ENCODE measurements around the gene ACOT7. TPM values are rescaled to one million over a fixed set of nuclear protein-coding genes. Genes with fewer than 3 reads are reported as not detected.
A peak's percentile ranks its signal among the peaks of the same experiment; 100 is the strongest.

The ACOT7 gene, protein sequence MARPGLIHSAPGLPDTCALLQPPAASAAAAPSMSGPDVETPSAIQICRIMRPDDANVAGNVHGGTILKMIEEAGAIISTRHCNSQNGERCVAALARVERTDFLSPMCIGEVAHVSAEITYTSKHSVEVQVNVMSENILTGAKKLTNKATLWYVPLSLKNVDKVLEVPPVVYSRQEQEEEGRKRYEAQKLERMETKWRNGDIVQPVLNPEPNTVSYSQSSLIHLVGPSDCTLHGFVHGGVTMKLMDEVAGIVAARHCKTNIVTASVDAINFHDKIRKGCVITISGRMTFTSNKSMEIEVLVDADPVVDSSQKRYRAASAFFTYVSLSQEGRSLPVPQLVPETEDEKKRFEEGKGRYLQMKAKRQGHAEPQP
- total RNA-seq (10 to 100 TPM; 11.3 to 31.5 (median 18.1) TPM), polyA plus RNA-seq (10 to 100 TPM; 10.6 to 26.7 (median 22.5) TPM)
- long read RNA-seq, donor 1, partial matches to known transcripts: 0 of 4 reads
- long read RNA-seq, donor 1, other reads (novel, unspliced or antisense): 0 of 4 reads
- long read RNA-seq, donor 2, partial matches to known transcripts: 0 of 3 reads
- long read RNA-seq, donor 2, other reads (novel, unspliced or antisense): 0 of 3 reads

DNA sequence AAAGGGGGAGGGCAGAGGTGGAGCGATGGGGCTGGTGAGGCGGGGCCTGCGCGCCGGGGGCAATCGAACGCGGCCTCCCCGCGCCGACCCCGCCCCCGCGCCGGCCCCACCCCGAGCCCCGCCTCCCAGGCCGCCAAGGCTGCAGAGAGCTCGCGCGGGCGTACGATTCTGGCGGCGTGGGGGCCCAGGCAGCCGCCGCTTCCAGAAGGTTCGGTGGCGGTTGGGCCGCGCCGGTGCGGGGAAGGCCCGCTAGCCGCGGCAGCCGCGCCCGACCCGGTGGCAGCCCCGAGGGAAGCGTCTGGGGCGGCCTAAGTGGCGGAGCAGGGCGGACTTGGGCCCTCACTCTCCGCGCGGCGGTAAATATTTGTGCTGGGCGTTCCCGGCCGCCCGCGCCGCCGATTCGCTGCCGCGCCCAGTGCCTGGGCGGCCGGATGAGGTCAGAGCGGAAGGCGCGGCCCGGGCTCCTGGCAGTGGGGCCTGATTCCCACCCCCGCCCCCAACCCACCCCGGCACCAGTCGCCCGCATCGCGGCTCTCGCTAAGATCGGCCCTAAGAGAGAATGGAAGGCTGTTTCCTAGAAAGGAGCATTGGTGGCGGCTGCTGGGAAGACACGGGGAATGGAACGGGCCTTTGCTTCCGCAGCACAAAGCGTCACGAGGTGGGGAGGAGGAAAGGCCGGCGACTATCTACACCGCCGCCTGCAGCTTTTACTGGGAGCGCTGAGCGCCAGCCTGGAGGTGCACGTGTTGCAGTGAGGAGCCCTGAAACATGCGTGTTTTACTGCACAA lies at the start of gene ACOT7:
Gene ACOT7 (minus strand): TSS at position 368 of the 788 bp plus-strand sequence. CDS start 368 bp downstream, outside the sequence.
- no peaks in the 10 kb centered on the region for H3K9me3 ChIP-seq
- WGBS, 5 donors: 0 to 1% (median 1%) methylated on average over 34 to 87 of the region's 87 CpGs
- peak in 2 of 3 donors; percentile 49 to 54 for TF ChIP-seq POLR2A (IDR thresholded peaks at IDR 0.05)
- TF ChIP-seq CTCF (IDR thresholded peaks at IDR 0.05 in 8 of 11, conservative IDR thresholded peaks at IDR 0.05 in 3 of 11): peak in 2 of 11 experiments; percentile 22 to 25
- peak; percentile 79 to 86 (median 83) for TF ChIP-seq POLR2AphosphoS5 (IDR thresholded peaks at IDR 0.05)
- H3K4me1 ChIP-seq: peaks cover 9 to 60% (median 38%) of the 10 kb centered on the region in 6 donors
- peak within 1 kb of the TSS; percentile 41 to 80 (median 62) for H3K4me3 ChIP-seq
- H3K27ac ChIP-seq: peak within 1 kb of the TSS; percentile 93 to 99 (median 97)
- peaks cover 0 to 19% (median 0%) of the 10 kb centered on the region in 7 donors for H3K27me3 ChIP-seq (replicated peaks in 1 of 7)
- DNase-seq: peak; percentile 95
- intact Hi-C loops (cut with DNase I; ENCODE audit: low total_unique reads): no loop called here
- H3K36me3 ChIP-seq: no peaks in the 10 kb centered on the region

DNA sequence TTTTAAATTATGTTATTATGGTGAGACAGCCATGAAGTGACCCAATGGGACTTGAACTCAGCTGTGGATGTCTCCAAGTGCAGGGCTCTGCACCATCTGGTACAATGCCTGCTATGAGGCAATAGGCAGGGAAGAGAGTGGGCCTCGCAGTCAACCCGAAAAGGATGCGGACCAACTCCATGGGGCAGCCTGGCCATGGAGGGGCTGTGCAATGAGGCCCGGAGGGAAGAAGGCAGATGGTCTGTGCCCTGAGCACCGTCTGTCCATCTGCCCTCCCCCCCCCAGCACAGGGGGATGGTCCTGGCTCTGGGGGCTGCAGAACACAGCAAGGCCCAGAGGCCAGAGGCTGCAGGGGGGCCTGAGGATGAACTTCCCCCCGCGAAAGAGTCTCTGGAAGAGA lies 48.0 kb upstream of the ACOT7 start:
- Histone ChIP-seq H3K4me3 (no peak overlapping the region), H3K27ac (no peak overlapping the region), H3K4me1 (peaks cover 2 to 18% (median 10%) of the 10 kb centered on the region in 6 donors), H3K27me3 (replicated peaks in 1 of 7) (peaks cover 0 to 98% (median 44%) of the 10 kb centered on the region in 7 donors), H3K36me3 (no peaks in the 10 kb centered on the region), H3K9me3 (no peaks in the 10 kb centered on the region)
- TF ChIP-seq POLR2A (IDR thresholded peaks at IDR 0.05) (no peak), POLR2AphosphoS5 (IDR thresholded peaks at IDR 0.05) (no peak), CTCF (IDR thresholded peaks at IDR 0.05 in 8 of 11, conservative IDR thresholded peaks at IDR 0.05 in 3 of 11) (no peak)
- DNase-seq: no peak
- 74 to 85% (median 80%) methylated on average over 5 to 7 of the region's 7 CpGs for WGBS, 5 donors
- intact Hi-C loops (cut with DNase I; ENCODE audit: low total_unique reads): no loop called here

GRCh38 chr1:6440198-6441126 lies 46.9 kb upstream of the ACOT7 start:
- Histone ChIP-seq H3K36me3 (no peaks in the 10 kb centered on the region), H3K27me3 (replicated peaks in 1 of 7) (peaks cover 0 to 93% (median 35%) of the 10 kb centered on the region in 7 donors), H3K27ac (no peak overlapping the region), H3K4me3 (peak overlapping the region in 6 of 8 donors; percentile 26 to 63 (median 29)), H3K9me3 (no peaks in the 10 kb centered on the region), H3K4me1 (peaks cover 0 to 15% (median 10%) of the 10 kb centered on the region in 6 donors)
- TF ChIP-seq CTCF (IDR thresholded peaks at IDR 0.05 in 8 of 11, conservative IDR thresholded peaks at IDR 0.05 in 3 of 11): peak in 5 of 11 experiments; percentile 35 to 57 (median 43)
- no peak for TF ChIP-seq POLR2A (IDR thresholded peaks at IDR 0.05)
- intact Hi-C loops (cut with DNase I; ENCODE audit: low total_unique reads): no loop called here
- 6 to 31% (median 9%) methylated on average over 10 to 97 of the region's 101 CpGs for WGBS, 5 donors
- peak; percentile 84 for DNase-seq
